ENCODE data around the gene MCCC1. TPM values are rescaled to one million over a fixed set of nuclear protein-coding genes. Genes with fewer than 3 reads are reported as not detected.

Gene MCCC1
- total and polyA plus RNA-seq, 10 of the 15 experiments (the other 5 are each of a cell fraction or from before 2014, with no cell fraction given), result 35.0 to 71.7 (median 47.0) TPM

GRCh38 chr3:183123891-183124290, 24.6 kb upstream of the MCCC1 start:
- ChIA-PET SMC1A (ENCODE audit: uncharacterized antibody, unreplicated experiment) (interaction anchor here (0.6 to 7.3 kb wide), 13 partner anchors 15 to 409 kb away, joined by 3 to 187 read pairs (median 14); partner anchors contain the start of gene LAMP3), POLR2A (interaction anchor here (0.6 kb wide), 1 partner anchor 114 kb away, joined by 4 read pairs; no protein-coding TSS in a partner anchor), RAD21 (ENCODE audit: unreplicated experiment) (interaction anchor here (1.0 to 5.6 kb wide), 8 partner anchors 23 to 408 kb away, joined by 3 to 136 read pairs (median 14); partner anchors contain the start of gene LAMP3), CTCF (interaction anchor here (0.9 to 8.8 kb wide), 17 partner anchors 11 to 410 kb away, joined by 3 to 229 read pairs (median 4); partner anchors contain the start of gene LAMP3)
- Histone ChIP-seq H3K9me3 (replicated peaks; ENCODE audit: control insufficient read depth, insufficient read depth, low read length) (no peaks in the 10 kb centered on the region; the same call in 2 of the 3 replicates), H3K36me3 (ENCODE audit: control insufficient read depth in 2 of 2, insufficient read depth in 2 of 2, low read length in 1 of 2) (peaks cover 0 to 9% of the 10 kb centered on the region in 2 experiments; a peak in 1 of 4 replicates), H2AFZ (ENCODE audit: control insufficient read depth, low read depth, low read length) (no peak overlapping the region), H3K9ac (ENCODE audit: control insufficient read depth, insufficient read depth, low read length) (no peak overlapping the region), H3K4me2 (ENCODE audit: control insufficient read depth, insufficient read depth) (no peak overlapping the region), H3K4me1 (ENCODE audit: control insufficient read depth, insufficient read depth, low read length) (peaks cover 2% of the 10 kb centered on the region; the same call in 1 of the 2 replicates), H4K20me1 (ENCODE audit: control insufficient read depth, insufficient read depth) (no peaks in the 10 kb centered on the region), H3K4me3 (no peak overlapping the region), H3K27ac (ENCODE audit: control insufficient read depth, insufficient read depth) (no peak overlapping the region), H3K79me2 (ENCODE audit: control insufficient read depth, insufficient read depth, low read length) (no peaks in the 10 kb centered on the region), H3K27me3 (replicated peaks in 1 of 2; ENCODE audit: control insufficient read depth in 2 of 2, insufficient read depth in 2 of 2, low read length in 1 of 2) (no peaks in the 10 kb centered on the region)
- WGBS (ENCODE audit: insufficient coverage, insufficient replicate concordance, low lambda C conversion rate, missing lambda C conversion rate), result 60% methylated on average over 4 of the region's 4 CpGs
- no TSS peak for BruUV-seq (replicated peaks)
- no peak for FAIRE-seq
- ATAC-seq, result peak; percentile 40; the same call in 1 of the 3 replicates
- no peak for TF ChIP-seq SUZ12 (IDR thresholded peaks at IDR 0.05; ENCODE audit: unreplicated experiment)
- peak; percentile 32; the same call in 1 of the 2 replicates for TF ChIP-seq PKNOX1 (IDR thresholded peaks at IDR 0.05)
- no peak for TF ChIP-seq HSF1 (IDR thresholded peaks at IDR 0.05; ENCODE audit: low read depth, low read length)
- intact Hi-C loops (cut with micrococcal nuclease; ENCODE audit: unreplicated experiment) (loop anchor here (1.0 to 10.0 kb wide), 2 partner anchors 34 to 641 kb away; no protein-coding TSS in a partner anchor), in situ Hi-C loops (cut with MboI) (loop anchor here (5.0 kb wide), 1 partner anchor 263 kb away; no protein-coding TSS in a partner anchor)
- DNase-seq (ENCODE audit: low read depth, low spot score), result no peak

Data from GM12878 (cell line).